DMS153 (cell line): Measurements from ENCODE around the gene HBA2.
"Not testable (repeated sequence)": the region's sequence is repeated elsewhere in the genome, so short reads cannot be mapped to it uniquely, and the experiment has no call there.

ENCODE experiments used
- DNase-seq: peaks from one replicate; lab custom pipeline; 2025; lab: John Stamatoyannopoulos, UW

The HBA2 gene

DNA sequence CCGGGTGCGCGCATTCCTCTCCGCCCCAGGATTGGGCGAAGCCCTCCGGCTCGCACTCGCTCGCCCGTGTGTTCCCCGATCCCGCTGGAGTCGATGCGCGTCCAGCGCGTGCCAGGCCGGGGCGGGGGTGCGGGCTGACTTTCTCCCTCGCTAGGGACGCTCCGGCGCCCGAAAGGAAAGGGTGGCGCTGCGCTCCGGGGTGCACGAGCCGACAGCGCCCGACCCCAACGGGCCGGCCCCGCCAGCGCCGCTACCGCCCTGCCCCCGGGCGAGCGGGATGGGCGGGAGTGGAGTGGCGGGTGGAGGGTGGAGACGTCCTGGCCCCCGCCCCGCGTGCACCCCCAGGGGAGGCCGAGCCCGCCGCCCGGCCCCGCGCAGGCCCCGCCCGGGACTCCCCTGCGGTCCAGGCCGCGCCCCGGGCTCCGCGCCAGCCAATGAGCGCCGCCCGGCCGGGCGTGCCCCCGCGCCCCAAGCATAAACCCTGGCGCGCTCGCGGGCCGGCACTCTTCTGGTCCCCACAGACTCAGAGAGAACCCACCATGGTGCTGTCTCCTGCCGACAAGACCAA is at the start of gene HBA2:
Gene HBA2, plus strand, starts transcription at position 503 of the 568 bp plus-strand sequence. Its CDS starts 37 bp downstream, at position 540.
- not testable (repeated sequence) for DNase-seq

DNA sequence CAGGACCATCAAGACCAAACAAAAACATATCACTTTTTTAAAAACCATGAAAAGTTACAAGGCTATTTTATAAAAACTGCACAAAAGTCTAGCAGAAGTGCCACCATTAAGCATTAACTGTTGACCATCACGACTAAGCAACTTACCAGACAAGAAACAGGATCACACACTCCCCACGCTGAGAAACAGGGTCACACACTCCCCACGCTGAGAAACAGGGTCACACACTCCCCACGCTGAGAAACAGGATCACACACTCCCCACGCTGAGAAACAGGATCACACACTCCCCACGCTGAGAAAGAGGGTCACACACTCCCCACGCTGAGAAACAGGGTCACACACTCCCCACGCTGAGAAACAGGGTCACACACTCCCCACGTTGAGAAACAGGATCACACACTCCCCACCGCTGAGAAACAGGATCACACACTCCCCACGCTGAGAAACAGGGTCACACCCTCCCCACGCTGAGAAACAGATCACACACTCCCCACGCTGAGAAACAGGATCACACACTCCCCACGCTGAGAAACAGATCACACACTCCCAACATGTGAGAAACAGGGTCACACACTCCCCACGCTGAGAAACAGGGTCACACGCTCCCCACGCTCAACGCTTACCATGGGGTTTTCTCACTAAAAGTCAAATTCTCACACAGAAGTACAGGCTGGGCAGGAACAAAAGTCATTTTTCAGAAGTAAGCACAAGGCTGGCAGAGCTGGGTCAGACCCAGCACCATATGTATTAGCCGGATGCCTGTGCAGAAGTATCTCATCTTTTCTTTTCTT is 48.9 kb upstream of the HBA2 start:
- not testable (repeated sequence) for DNase-seq

DNA sequence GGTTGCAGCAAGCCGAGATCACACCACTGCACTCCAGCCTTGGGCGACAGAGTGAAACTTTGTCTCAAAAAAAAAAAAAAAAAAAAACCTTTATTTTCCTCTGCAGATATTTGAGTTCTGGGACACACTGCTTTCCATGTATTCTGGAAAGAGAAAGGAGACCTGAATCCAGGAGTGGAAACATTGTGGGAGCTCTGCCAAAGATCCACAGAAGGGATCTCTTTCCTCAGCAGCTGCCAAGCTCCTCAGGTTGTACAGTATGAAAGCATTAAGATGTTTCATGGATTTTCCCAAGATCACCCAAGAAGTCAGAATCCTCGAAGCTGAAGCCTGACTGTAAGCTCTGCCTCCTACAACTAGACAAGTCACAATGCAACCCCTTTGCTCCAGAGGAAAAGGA is 47.7 kb upstream of the HBA2 start:
- no peak for DNase-seq

DNA sequence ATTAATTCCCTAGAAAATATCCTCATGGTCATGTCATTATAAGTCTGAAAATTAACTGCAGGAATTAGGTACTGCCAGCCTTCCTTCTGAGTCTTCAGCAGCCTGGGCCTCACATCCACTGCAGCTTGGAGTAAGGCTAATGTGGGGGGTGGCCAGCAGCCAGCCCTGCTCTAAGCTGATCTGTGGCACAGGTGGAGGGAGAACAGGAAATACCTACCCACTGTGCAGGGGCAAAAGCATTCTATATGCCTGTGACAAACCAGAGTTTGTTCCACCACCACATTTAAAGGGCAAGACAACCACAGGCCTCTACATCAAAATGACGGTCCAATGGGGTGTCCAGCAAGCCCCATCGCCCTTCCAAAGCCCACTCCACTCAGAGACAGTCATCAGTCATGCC is 43.6 kb upstream of the HBA2 start:
- no peak for DNase-seq

DNA sequence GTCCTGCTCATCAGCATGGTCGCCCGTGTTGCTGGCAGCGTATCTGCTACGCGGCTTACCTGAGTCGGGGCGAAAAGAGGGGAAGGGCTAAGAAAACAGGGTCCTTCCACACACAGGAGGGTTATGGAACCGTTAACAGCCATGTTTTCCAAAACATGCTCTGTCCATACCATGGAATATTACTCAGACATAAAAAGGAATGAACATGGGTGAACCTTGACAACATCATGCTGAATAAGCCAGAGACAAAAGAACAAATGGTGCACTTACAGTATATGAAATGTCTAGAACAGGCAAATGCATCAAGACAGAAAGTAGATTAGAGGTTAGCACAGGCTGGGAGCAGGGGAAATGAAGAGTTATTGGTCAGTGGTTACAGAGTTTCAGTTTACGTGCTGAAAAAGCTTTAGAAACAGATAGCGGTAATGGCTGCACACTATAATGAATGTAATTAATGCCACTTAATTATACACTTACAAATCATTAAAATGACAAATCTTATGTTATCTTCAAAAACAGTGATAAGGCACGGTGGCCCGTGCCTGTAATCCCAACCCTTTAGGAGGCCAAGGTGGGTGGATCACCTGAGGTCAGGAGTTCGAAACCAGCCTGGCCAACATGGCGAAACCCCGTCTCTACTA is 42.0 kb upstream of the HBA2 start:
- DNase-seq: no peak

DNA sequence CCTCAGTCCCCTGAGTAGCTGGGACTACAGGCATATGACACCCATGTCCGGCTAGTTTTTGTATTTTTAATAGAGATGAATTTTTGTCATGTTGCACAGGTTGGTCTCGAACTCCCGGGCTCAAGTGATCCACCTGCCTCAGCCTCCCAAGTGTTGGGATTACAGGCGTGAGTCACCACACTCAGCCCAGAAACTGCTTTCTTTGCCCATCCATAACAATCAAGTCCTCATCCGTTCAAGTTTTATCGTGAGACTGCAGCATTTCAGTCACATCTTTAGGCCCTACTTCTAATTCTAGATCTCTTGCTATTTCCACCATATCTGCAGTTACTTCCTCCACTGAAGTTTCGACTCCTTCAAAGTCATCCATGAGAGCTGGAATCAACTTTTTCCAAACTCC is 40.6 kb upstream of the HBA2 start:
- DNase-seq: no peak

DNA sequence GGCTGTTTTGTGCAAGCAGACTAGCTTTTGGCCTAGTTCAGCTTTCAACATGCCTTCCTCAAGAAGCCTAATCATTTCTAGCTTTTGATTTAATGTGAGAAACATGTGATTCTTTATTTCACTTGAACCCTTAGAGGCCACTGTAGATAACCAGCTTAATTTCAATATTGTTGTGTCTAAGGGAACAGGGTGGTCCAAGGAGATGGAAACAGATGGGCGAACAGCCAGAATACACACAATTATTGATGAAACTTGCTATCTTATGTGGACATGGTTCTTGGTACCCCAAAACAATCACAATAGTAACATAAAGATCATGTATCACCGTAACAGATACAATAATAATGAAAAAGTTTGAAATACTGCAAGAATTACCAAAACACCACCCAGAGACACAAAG is 39.0 kb upstream of the HBA2 start:
- no peak for DNase-seq

DNA sequence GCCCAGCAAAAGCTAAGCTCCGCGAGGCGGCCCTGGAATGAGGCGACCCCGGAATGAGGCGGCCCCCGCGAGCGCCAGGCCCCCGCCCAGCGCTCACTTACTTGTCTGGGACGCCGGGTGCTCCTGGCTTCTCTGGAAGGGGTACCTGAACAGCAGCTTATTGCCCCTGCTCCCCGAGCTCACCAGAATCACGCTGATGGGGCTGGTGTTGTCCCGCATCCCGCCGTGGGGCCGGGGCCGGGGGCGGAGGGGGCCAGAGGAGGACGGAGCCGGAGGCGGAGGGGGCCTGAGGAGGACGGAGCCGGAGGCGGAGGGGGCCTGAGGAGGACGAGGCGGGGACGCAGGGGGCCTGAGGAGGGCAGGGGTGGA is 34.6 kb upstream of the HBA2 start:
- no peak for DNase-seq

DNA sequence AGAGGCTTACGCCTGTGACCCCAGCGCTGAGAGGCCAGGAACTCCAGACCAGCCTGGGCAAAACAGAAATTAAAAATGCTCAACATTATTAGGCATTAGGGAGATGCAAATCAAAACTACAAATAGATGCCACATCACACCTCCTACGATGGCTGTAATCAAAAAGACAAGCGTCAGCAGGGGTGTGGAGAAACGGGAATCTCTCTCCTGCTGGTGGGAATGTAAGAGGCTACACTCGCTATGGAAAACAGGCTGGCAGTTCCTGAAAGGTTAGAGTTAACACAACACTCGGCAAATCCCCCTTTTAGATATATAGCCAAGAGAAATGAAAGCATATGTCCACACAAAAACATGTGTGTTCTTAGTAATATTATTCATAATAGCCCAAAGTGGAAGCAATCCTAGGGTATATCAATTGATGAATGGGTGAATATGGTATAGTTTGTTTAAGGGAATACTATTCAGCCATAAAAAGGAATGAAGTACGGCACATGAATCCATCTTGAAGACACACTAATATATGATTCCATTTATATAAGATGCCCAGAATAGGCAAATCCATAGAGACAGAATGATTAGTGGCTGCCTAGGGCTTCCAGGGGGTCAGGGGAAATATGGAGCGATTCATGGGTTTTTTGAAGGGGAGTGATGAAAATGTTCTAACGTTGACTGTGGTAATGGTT is 32.4 kb upstream of the HBA2 start:
- DNase-seq: no peak

DNA sequence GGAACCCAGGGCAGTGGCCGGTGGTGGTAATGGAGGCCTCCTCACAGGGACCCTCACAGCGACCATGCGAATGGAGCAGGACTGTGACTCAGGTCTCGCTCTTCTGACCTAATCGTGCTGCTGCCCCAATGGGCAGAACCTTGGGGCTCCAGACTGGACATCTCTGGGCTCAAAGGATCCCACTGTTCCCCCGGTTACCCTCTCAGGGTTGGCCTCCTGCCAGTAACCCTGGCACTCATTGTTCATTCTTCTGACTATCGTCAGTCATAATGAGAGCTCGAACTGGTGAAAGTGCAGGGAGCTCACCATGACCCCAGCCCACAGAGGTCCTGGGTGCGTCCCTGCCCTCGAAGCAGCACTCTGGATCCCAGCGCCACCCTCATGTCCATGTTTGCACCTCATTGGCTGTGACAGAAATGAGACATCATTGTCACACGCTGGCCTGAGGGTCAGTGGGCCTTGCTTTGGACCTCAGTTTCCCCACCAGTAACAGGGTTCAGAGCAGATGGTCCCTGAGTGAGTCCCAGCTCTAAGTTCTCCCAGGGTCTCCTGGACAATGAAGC is 30.2 kb upstream of the HBA2 start:
- DNase-seq: no peak

DNA sequence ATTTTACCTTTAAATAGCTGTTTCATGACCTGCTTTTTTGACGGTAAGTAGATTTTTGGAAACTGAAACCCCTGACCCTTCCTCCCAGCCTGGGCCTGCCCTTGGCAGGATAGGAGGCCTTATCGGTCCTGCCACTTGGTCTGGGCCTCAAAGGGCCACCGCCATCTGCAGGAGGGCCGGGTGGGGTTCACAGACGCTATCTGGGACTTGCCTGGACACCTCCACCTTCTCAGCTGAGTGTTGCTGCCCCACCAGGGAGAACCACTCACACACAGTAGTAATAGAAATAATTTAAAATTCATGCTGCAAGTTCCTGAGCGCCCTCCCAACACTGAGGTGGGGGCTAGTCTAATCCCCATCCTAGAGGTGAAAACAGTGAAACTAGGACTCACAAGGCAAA is 29.6 kb upstream of the HBA2 start:
- no peak for DNase-seq

DNA sequence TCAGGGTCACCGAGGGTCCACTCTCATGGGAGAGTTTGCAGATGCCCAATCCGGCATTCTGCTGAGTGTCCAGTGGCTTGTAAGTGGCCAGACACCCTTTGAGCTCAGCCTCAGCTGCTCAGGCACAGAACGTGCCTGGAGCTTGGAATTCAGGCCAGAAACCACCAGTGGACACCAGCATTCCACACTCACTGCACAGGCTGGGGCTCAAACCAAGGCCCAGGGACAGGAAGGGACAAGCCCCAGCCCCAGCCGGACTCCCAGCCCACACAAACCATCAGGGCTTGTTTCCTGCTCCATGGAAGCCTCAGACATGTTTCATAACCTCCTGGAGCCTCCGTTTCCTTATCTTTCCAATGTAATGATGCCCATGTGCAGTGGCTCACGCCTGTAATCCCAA is 29.2 kb upstream of the HBA2 start:
- no peak for DNase-seq

DNA sequence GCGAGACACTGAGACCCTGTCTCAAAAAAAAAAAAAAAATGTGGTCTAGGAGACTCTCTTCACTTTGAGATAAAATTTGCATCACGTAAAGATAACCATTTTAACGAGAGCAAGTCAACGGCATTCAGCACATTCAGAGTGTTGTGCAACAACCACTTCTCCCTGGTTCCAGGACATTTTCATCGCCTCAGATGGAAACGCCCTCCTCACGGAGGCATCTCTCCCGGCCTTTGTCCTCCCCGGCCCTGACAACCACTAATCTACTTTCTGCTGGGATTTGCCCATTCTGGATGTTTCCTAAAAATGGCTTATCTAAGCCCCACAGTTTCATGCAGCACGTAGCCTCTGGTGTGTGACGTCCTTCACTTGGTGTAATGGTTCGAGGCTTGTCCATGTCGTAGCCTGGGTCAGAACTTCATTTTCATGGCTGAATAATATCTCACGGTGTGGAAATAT is 27.9 kb upstream of the HBA2 start:
- DNase-seq: no peak

DNA sequence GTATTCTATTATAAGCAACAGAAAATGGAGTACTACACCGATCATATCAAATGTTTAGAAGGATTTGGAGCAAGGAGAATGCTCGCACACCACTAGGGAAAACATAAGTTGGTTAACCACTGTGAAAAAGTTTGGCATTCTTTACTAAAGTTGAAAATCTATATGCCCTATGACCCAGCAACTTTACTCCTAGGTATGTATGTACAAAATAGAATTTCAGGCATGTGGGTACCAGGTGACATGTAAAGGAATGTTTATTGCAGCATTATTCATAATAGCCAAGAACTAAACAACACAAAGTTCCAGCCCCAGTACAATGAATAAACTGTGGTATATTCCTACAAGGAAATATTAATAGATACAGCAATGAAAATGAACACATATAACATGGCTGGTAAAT is 26.0 kb upstream of the HBA2 start:
- no peak for DNase-seq

DNA sequence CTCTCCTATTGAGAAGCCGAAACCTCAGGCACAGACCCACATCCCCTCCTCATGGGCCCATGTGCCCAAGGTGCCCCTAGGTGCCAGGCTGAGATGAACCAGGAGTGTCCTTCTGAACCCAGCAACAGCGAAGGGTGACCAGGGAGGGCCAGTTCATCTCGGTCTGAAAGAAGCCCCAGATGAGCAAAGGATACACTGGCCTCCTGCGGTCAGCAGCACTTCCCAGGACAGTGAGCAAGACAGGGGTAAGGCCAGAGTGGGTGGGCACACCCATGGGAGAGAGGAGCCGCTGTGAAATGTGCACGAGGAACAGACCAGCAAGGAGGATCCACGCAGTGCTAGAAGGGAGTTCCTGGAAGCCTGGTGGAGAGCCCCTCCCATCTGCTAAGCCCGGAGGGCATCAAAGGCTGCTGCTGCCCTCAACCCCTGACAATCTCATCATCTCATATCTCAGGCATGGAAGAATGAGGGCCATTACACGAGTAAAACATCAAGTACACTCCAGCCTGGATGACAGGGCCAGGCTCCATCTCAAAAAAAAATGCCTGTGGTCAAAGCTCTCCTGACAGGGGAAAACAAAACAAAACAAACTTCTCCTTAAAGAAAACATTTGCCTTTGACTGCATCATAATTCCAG is 23.5 kb upstream of the HBA2 start:
- DNase-seq: no peak

DNA sequence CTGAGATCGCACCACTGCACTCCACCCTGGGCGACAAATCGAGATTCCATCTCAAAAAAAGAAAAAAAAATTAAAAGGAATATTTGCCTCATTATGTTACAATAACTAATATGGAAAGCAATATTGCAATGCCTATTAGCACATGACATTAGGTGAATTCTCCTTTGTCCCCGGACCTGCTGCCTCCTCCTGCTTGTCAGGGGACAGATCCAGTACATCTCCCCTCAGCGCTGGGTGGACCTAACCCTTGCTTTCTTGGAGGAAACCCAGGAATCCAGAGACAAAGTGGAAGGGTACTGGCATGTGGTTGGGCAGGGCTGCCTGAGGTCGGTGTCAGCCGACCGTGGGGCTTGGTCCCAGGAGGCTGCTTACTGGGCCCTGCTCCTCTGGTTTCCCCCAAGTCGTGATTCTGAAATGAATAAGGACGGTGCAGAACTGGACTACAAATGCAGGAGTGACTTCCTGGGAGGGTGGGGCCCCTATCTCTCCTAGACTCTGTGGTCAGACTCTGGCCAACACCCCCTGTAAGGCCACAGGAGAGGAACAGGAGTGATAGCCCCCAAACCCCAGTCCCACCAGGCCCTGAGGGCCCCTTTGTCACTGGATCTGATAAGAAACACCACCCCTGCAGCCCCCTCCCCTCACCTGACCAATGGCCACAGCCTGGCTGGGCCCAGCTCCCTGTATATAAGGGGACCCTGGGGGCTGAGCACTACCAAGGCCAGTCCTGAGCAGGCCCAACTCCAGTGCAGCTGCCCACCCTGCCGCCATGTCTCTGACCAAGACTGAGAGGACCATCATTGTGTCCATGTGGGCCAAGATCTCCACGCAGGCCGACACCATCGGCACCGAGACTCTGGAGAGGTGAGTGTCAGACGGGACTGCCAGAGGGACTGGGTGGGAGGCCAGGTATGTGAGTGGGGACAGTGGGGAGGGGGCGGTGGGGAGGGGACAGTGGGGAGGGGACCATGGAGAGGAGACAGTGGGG is 20.2 kb upstream of the HBA2 start, which contains the start of gene HBZ:
Gene HBZ, plus strand, starts transcription at position 504 of the 988 bp plus-strand sequence. Its CDS starts 266 bp downstream, at position 770.
- DNase-seq: no peak

DNA sequence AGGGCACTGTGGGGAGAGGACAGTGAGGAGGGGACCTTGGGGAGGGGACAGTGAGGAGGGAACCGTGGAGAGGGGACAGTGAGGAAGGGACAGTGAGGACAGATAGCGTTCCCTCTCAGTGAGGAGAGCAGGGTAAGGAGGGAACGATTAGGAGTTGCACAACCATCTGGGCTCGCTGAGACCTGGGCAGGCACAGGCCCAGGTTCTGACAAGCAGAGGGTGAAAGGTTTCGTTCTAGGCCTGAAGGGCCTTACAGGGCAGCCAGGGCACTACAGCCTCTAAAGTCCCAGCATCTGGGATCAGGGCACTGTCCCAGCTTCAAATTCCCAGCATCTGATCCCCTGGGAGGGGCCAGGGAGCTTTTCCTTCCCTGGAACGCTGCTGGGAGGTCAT is 19.6 kb upstream of the HBA2 start:
- DNase-seq: not testable (repeated sequence)

DNA sequence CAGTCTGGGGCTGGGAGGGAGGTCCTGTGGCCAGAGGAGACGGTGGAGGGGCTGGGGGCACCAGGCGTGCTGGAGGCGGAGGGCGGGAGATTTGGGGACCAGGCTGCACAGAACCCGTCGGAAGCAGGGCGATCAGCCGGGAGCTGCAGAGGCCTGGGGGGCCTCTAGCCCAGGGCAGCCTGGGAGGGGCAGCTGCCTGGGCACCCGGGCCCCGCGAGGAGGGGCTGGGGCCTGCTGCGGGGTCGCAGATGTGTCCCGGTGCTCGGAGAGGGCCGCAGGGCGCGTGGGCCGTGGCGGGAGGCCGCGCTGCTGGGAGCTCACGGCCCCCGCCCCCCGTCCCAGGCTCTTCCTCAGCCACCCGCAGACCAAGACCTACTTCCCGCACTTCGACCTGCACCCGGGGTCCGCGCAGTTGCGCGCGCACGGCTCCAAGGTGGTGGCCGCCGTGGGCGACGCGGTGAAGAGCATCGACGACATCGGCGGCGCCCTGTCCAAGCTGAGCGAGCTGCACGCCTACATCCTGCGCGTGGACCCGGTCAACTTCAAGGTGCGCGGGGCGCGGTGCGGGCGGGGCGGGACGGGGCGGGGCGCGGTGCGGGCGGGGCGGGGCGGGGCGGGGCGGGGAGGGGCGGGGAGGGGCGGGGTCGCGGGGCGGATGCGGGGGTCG is 19.0 kb upstream of the HBA2 start:
- not testable (repeated sequence) for DNase-seq

DNA sequence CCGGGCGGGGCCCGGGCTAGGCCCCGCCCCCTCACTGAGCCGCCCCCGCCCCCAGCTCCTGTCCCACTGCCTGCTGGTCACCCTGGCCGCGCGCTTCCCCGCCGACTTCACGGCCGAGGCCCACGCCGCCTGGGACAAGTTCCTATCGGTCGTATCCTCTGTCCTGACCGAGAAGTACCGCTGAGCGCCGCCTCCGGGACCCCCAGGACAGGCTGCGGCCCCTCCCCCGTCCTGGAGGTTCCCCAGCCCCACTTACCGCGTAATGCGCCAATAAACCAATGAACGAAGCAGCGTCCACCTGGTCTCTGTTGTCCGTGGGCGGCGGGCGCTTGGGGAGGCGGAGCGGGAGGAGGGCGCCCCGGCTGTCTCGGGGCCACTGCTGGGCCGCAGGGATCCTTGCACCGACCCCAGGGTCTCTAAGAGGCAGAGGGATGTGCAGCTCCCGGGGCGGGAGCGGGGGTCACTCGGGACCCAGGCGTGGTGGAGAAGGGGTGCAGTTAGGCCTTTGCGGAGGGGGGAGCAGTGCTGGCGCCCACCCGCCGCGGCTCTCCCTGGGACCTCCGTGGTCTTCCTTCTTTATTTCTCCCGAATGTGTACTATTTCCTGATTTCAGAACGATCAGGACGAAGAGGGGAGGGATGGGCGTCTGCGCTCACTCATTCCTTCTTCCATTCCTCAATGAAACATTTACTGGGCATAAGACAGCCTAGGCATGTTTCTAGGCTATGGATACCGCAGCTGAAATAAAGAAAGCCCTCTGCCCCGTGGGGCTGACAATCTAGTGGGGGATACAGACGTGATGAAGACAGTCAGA is 18.3 kb upstream of the HBA2 start:
- no peak for DNase-seq
